Neural progenitor cell (in vitro differentiated cells): ENCODE measurements around the gene IFIT2.

Experiments
- CTCF ChIP-seq: fragments of 200-600 bp; sonication (generic); IDR thresholded peaks from 2 replicates; pipeline ENCODE4 v1.5.1; 2017; ENCODE audit warnings: antibody characterized with exemption, mild to moderate bottlenecking
- EZH2 ChIP-seq: fragments of 200-600 bp; sonication (generic); IDR thresholded peaks from 2 replicates; pipeline ENCODE4 v1.6.1; 2017; ENCODE audit warnings: antibody characterized with exemption, mild to moderate bottlenecking, moderate library complexity

GRCh38 chr10:89275383-89275782, 26.5 kb upstream of the IFIT2 start:
- no peak for TF ChIP-seq CTCF
- TF ChIP-seq EZH2: no peak
